ENCODE data around the gene AVPR2. TPM values are rescaled to one million over a fixed set of nuclear protein-coding genes. Genes with fewer than 3 reads are reported as not detected.

Gene AVPR2
- total RNA-seq, 1 donor from 2014 or later: 3.0 TPM

GRCh38 chrX:153889123-153889522, 15.3 kb upstream of the AVPR2 start:
- intact Hi-C loops (cut with DNase I): no loop called here
- ATAC-seq (no peak), DNase-seq (no peak)
- Histone ChIP-seq H3K27me3 (peaks cover 12% of the 10 kb centered on the region), H3K27ac (no peak overlapping the region), H3K4me3 (no peak overlapping the region), H3K4me1 (no peaks in the 10 kb centered on the region), H3K9me3 (no peaks in the 10 kb centered on the region), H3K36me3 (no peaks in the 10 kb centered on the region)
- no peak for TF ChIP-seq CTCF (IDR thresholded peaks at IDR 0.05)

DNA sequence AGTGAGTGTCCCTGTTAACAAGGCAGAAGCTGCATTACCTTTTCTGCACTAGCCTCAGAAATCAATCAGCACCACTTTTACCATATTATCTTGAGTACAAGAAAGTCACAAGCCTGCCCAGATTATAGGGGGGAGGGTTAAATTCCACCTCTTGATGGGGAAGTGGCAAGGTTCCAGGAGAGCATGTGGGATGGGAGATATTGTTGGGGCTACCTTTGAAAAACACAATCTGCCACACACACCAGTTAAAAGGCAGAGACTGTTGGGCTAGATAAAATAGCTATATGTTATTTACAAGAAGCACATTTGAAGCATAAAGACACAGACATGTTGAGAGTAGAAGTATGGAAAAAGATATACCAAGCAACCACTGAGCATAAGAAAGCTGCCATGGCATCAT, 6.6 kb upstream of the AVPR2 start:
- no peaks in the 10 kb centered on the region for H3K4me1 ChIP-seq
- H3K27me3 ChIP-seq: no peaks in the 10 kb centered on the region
- no peak overlapping the region for H3K27ac ChIP-seq
- TF ChIP-seq CTCF (IDR thresholded peaks at IDR 0.05): no peak
- H3K4me3 ChIP-seq: no peak overlapping the region
- DNase-seq (no peak), ATAC-seq (no peak)
- intact Hi-C loops (cut with DNase I): no loop called here
- H3K36me3 ChIP-seq: no peaks in the 10 kb centered on the region
- no peaks in the 10 kb centered on the region for H3K9me3 ChIP-seq

DNA sequence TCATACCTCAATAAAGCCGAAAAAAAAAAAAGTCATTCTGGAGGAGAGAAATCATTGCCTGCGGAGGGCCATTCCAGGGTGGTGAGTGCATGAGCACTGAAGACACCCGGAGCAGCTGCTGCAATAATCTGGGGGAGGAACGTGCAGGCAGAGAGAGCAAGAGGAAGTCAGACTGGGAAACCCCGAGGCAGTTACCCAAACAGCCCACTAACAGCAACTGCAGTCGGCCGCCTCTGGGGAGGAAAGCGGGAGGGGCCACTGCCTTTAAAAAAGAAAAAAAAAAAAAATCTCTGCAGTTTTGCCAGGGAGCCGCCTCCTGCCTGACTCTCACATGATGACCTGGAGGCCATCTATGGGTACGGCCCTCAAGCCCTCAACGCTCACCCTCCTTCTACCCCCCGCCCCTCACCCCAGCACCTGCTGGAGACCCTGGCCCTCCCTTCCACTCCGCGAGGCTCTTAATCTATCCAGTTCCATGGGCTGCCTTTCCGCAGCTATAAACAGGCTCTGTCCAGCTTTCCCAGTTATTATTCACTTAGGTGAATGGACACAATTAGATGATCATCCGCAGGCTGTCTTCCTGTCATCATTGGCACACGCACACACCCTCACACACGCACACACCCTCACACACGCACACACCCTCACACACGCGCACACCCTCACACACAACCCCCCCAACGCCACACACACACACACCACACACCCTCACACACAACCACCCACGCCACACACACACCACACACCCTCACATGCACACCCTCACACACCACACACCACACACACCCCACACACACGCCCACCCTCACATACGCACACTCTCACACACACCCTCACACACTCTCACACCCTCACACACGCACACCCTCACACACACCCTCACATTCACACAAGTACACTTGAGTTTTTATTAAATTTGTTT, 3.4 kb upstream of the AVPR2 start:
- no peak for TF ChIP-seq CTCF (IDR thresholded peaks at IDR 0.05)
- intact Hi-C loops (cut with DNase I): no loop called here
- Histone ChIP-seq H3K4me3 (no peak overlapping the region), H3K4me1 (peaks cover 9% of the 10 kb centered on the region), H3K36me3 (no peaks in the 10 kb centered on the region), H3K27me3 (no peaks in the 10 kb centered on the region), H3K9me3 (no peaks in the 10 kb centered on the region), H3K27ac (no peak overlapping the region)
- ATAC-seq: peak; percentile 80
- peak; percentile 68 for DNase-seq

- DNase-seq (no peak), ATAC-seq (no peak)
- no peak for TF ChIP-seq CTCF (IDR thresholded peaks at IDR 0.05)
- Histone ChIP-seq H3K27me3 (no peaks in the 10 kb centered on the region), H3K9me3 (no peaks in the 10 kb centered on the region), H3K4me1 (peaks cover 9% of the 10 kb centered on the region), H3K36me3 (no peaks in the 10 kb centered on the region), H3K4me3 (no peak overlapping the region), H3K27ac (no peak overlapping the region)
- intact Hi-C loops (cut with DNase I): no loop called here
Observed at GRCh38 chrX:153901753-153902140, 2.7 kb upstream of the AVPR2 start.

DNA sequence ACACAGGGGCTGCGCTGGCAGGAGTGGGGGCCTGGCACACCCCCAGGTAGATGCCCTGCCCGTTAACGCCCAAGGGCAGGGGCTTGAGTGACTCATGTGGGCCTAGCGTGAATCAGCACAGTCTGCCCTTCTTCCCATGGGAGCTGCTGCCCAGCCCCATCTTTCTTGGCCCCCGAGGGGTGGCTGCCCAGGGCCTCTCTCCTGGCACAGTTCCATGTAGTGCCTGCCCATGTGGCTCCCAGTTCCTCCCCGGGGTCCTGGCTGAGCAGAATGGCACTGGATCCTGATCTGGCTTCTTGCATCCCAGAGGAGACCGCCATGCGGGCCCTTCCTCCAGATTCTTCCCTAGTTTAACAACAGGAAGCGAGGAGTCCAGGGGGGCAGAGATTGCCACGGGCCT, 2.1 kb upstream of the AVPR2 start:
- Histone ChIP-seq H3K9me3 (no peaks in the 10 kb centered on the region), H3K4me3 (no peak overlapping the region), H3K27ac (no peak overlapping the region), H3K27me3 (no peaks in the 10 kb centered on the region), H3K4me1 (peaks cover 9% of the 10 kb centered on the region), H3K36me3 (no peaks in the 10 kb centered on the region)
- intact Hi-C loops (cut with DNase I): no loop called here
- ATAC-seq: no peak
- TF ChIP-seq CTCF (IDR thresholded peaks at IDR 0.05): no peak
- DNase-seq: no peak
